Measurements from ENCODE around the gene GOLGA8J. TPM values are rescaled to one million over a fixed set of nuclear protein-coding genes. Genes with fewer than 3 reads are reported as not detected.

Gene GOLGA8J
- total and polyA plus RNA-seq, 2 of the 4 experiments (the other 2 are of a cell fraction) = not detected

DNA sequence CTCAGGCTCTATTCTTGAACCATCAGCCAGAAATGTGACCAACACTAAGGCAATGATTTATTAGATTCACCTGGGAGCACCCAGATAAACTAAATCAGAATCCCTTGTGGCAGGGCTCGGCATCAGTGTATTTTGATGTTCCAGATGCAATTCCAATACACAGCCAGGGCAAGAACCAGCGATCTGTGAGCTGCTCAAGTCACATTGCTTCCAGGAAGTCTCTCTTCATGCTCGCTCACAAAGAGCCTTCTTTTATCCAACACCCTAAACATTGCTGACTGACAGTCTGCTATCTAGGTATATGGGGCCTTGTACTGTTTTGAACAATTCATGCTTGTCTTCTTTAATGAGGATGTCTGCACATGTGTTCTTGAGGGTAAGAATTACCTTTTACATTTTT is 40.9 kb upstream of the GOLGA8J start:
- H2BK5ac ChIP-seq (ENCODE audit: low read depth, low read length, poor library complexity, severe bottlenecking) = no peak overlapping the region
- H2BK20ac ChIP-seq (ENCODE audit: low read depth, low read length) = no peak overlapping the region
- H3K14ac ChIP-seq (replicated peaks; ENCODE audit: low read depth, low read length) = no peak overlapping the region
- peaks cover 5% of the 10 kb centered on the region for H3K27me3 ChIP-seq (ENCODE audit: control insufficient read depth, insufficient read depth, low read length)
- no peak overlapping the region for H3K4me3 ChIP-seq (ENCODE audit: insufficient read depth, low read depth, low read length)
- H3K56ac ChIP-seq (ENCODE audit: extremely low read depth, insufficient read depth, low read length) = no peak overlapping the region
- no peaks in the 10 kb centered on the region for H3K9me1 ChIP-seq (ENCODE audit: insufficient read depth, low read length)
- BruUV-seq (replicated peaks) = no TSS peak
- H3K4ac ChIP-seq (ENCODE audit: low read depth, low read length) = no peak overlapping the region
- H4K8ac ChIP-seq (ENCODE audit: low read depth in 2 of 2, low read length in 2 of 2) = no peak overlapping the region
- ChIA-PET POLR2A (ENCODE audit: unreplicated experiment) (interaction anchor here (0.5 kb wide), 1 partner anchor 450 kb away, joined by 5 read pairs; no protein-coding TSS in a partner anchor), CTCF (no interaction called here)
- no peak overlapping the region for H2AK5ac ChIP-seq (ENCODE audit: low read depth, low read length)
- no peak overlapping the region for H3K4me2 ChIP-seq (ENCODE audit: low read depth, low read length)
- no peaks in the 10 kb centered on the region for H3K79me1 ChIP-seq (ENCODE audit: low read depth in 1 of 2, low read length in 2 of 2)
- no peak overlapping the region for H4K91ac ChIP-seq (ENCODE audit: insufficient read depth, low read depth, low read length)
- H2BK15ac ChIP-seq (ENCODE audit: low read depth, low read length) = no peak overlapping the region
- H2AK9ac ChIP-seq (replicated peaks; ENCODE audit: low read depth, low read length, poor library complexity) = no peak overlapping the region
- H3K36me3 ChIP-seq (ENCODE audit: control insufficient read depth, insufficient read depth, low read length) = no peaks in the 10 kb centered on the region
- H2AFZ ChIP-seq (replicated peaks; ENCODE audit: low read length, poor library complexity) = no peak overlapping the region
- no peak overlapping the region for H4K5ac ChIP-seq (ENCODE audit: low read depth, low read length)
- dilution Hi-C loops (cut with HindIII; ENCODE audit: low sequenced_read_pairs, unreplicated experiment) (no loop called here), in situ Hi-C loops (cut with MboI; ENCODE audit: low sequenced_read_pairs) (no loop called here), intact Hi-C loops (cut with micrococcal nuclease) (loop anchor here (2.0 kb wide), 1 partner anchor 291 kb away; no protein-coding TSS in a partner anchor)
- 33% methylated on average over 1 of the region's 3 CpGs; no CpG with 5 or more reads in 1 of the 2 experiments for WGBS, 2 experiments (ENCODE audit: extremely low coverage in 2 of 2, insufficient read length in 1 of 2)
- 0 out of 2 replicates have a peak, but pooled peaks cover 2% of the 10 kb centered on the region for H3K9me3 ChIP-seq (ENCODE audit: control insufficient read depth, insufficient read depth, low read length)
- no peak overlapping the region for H3K23ac ChIP-seq (ENCODE audit: low read depth, low read length)
- H4K20me1 ChIP-seq (ENCODE audit: insufficient read depth, low read length) = no peaks in the 10 kb centered on the region
- ATAC-seq (ENCODE audit: low read depth) (no peak), DNase-seq (no peak)
- no peak overlapping the region for H3K9ac ChIP-seq (ENCODE audit: low read depth, low read length)
- no peaks in the 10 kb centered on the region for H3K4me1 ChIP-seq (ENCODE audit: control insufficient read depth, insufficient read depth, low read length)
- TF ChIP-seq, protein P1, sequence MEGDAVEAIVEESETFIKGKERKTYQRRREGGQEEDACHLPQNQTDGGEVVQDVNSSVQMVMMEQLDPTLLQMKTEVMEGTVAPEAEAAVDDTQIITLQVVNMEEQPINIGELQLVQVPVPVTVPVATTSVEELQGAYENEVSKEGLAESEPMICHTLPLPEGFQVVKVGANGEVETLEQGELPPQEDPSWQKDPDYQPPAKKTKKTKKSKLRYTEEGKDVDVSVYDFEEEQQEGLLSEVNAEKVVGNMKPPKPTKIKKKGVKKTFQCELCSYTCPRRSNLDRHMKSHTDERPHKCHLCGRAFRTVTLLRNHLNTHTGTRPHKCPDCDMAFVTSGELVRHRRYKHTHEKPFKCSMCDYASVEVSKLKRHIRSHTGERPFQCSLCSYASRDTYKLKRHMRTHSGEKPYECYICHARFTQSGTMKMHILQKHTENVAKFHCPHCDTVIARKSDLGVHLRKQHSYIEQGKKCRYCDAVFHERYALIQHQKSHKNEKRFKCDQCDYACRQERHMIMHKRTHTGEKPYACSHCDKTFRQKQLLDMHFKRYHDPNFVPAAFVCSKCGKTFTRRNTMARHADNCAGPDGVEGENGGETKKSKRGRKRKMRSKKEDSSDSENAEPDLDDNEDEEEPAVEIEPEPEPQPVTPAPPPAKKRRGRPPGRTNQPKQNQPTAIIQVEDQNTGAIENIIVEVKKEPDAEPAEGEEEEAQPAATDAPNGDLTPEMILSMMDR (conservative IDR thresholded peaks at IDR 0.05; ENCODE audit: low read depth, low read length) = no peak
- no peak for TF ChIP-seq RFX5 (IDR thresholded peaks at IDR 0.05; ENCODE audit: low read depth, low read length)
- TF ChIP-seq MXI1 (IDR thresholded peaks at IDR 0.05; ENCODE audit: borderline replicate concordance, low read depth, low read length) = no peak
- no peak for TF ChIP-seq FOS (IDR thresholded peaks at IDR 0.05; ENCODE audit: low read depth, low read length)
- TF ChIP-seq CEBPB (IDR thresholded peaks at IDR 0.05; ENCODE audit: low read depth, low read length) = no peak
- no peak for TF ChIP-seq MAZ (IDR thresholded peaks at IDR 0.05; ENCODE audit: borderline replicate concordance, low read depth, low read length)
- TF ChIP-seq SMC3 (IDR thresholded peaks at IDR 0.05; ENCODE audit: low read depth, low read length) = no peak
- TF ChIP-seq, protein P2, sequence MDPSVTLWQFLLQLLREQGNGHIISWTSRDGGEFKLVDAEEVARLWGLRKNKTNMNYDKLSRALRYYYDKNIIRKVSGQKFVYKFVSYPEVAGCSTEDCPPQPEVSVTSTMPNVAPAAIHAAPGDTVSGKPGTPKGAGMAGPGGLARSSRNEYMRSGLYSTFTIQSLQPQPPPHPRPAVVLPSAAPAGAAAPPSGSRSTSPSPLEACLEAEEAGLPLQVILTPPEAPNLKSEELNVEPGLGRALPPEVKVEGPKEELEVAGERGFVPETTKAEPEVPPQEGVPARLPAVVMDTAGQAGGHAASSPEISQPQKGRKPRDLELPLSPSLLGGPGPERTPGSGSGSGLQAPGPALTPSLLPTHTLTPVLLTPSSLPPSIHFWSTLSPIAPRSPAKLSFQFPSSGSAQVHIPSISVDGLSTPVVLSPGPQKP (IDR thresholded peaks at IDR 0.05; ENCODE audit: borderline replicate concordance, low read depth, low read length) = no peak
- TF ChIP-seq BHLHE40 (IDR thresholded peaks at IDR 0.05; ENCODE audit: low read depth, low read length) = no peak
- no peak overlapping the region for H2BK120ac ChIP-seq (ENCODE audit: low read depth, low read length)
- H3K27ac ChIP-seq (ENCODE audit: insufficient read depth, low read length) = no peak overlapping the region
- H3K18ac ChIP-seq (ENCODE audit: low read depth, low read length) = no peak overlapping the region

Data from IMR-90 (cell line).